ENCODE measurements around the gene CCDC33.

Gene CCDC33

GRCh38 chr15:74326746-74327145 lies 90.6 kb downstream of the CCDC33 start:
- no peak overlapping the region for H3K4me3 ChIP-seq (ENCODE audit: low read depth, low read length)
- no peak overlapping the region for H3K27ac ChIP-seq (ENCODE audit: extremely low read depth, low read depth, low read length)
- H3K36me3 ChIP-seq (ENCODE audit: control insufficient read depth in 2 of 2, insufficient read depth in 1 of 2, low read length in 2 of 2) = no peaks in the 10 kb centered on the region
- ChIA-PET POLR2A (no interaction called here), CTCF (interaction anchor here (1.0 to 16.8 kb wide), 4 partner anchors 15 to 290 kb away, joined by 3 to 301 read pairs (median 4); no protein-coding TSS in a partner anchor)
- H3K9me3 ChIP-seq (ENCODE audit: control insufficient read depth, insufficient read depth, low read depth, low read length) = no peaks in the 10 kb centered on the region
- no peaks in the 10 kb centered on the region for H3K4me1 ChIP-seq (ENCODE audit: control insufficient read depth, insufficient read depth, low read length)
- TF ChIP-seq ZNF600 (tag by site-specific recombination; IDR thresholded peaks at IDR 0.05) (no peak), ZNF776 (tag by site-specific recombination; IDR thresholded peaks at IDR 0.05; ENCODE audit: borderline replicate concordance) (no peak), ZNF645 (tag by site-specific recombination; IDR thresholded peaks at IDR 0.05) (no peak), ZSCAN23 (tag by site-specific recombination; IDR thresholded peaks at IDR 0.05) (no peak), ZNF184 (tag by site-specific recombination; IDR thresholded peaks at IDR 0.05) (no peak), ZNF768 (tag by site-specific recombination; IDR thresholded peaks at IDR 0.05) (no peak), ZNF221 (tag by site-specific recombination; IDR thresholded peaks at IDR 0.05; ENCODE audit: borderline replicate concordance) (no peak), GLIS2 (tag by site-specific recombination; IDR thresholded peaks at IDR 0.05) (no peak), ZNF146 (tag by site-specific recombination; IDR thresholded peaks at IDR 0.05) (no peak), ZNF423 (tag by site-specific recombination; IDR thresholded peaks at IDR 0.05) (no peak), ZNF785 (tag by site-specific recombination; IDR thresholded peaks at IDR 0.05) (no peak), ELK4 (IDR thresholded peaks at IDR 0.05; ENCODE audit: borderline replicate concordance, low read depth, low read length) (no peak), ZNF704 (tag by site-specific recombination; IDR thresholded peaks at IDR 0.05) (no peak), ZFP37 (tag by site-specific recombination; IDR thresholded peaks at IDR 0.05) (no peak), INSM2 (tag by site-specific recombination; IDR thresholded peaks at IDR 0.05) (no peak), ZNF292 (tag by site-specific recombination; IDR thresholded peaks at IDR 0.05; ENCODE audit: borderline replicate concordance, low read depth) (no peak), ZBTB8A (tag by site-specific recombination; IDR thresholded peaks at IDR 0.05) (no peak)

GRCh38 chr15:74327756-74328155 lies 91.6 kb downstream of the CCDC33 start:
- TF ChIP-seq ZIC2 (tag by site-specific recombination; IDR thresholded peaks at IDR 0.05) (peak; percentile 71), ZBTB44 (tag by site-specific recombination; IDR thresholded peaks at IDR 0.05) (no peak)

More at GRCh38 chr15:74327756-74328155, 91.6 kb downstream of the CCDC33 start:
- H3K27ac ChIP-seq (ENCODE audit: extremely low read depth, low read depth, low read length) = no peak overlapping the region
- H3K9me3 ChIP-seq (ENCODE audit: control insufficient read depth, insufficient read depth, low read depth, low read length) = no peaks in the 10 kb centered on the region
- ChIA-PET POLR2A (no interaction called here), CTCF (interaction anchor here (1.0 to 16.8 kb wide), 2 partner anchors 112 to 277 kb away, joined by 3 to 301 read pairs; no protein-coding TSS in a partner anchor)
- no peaks in the 10 kb centered on the region for H3K36me3 ChIP-seq (ENCODE audit: control insufficient read depth in 2 of 2, insufficient read depth in 1 of 2, low read length in 2 of 2)
- H3K4me3 ChIP-seq (ENCODE audit: low read depth, low read length) = no peak overlapping the region
- no peaks in the 10 kb centered on the region for H3K4me1 ChIP-seq (ENCODE audit: control insufficient read depth, insufficient read depth, low read length)
